ENCODE measurements around the gene ZNF335.
"Not testable (repeated sequence)": the region's sequence is repeated elsewhere in the genome, so short reads cannot be mapped to it uniquely, and the experiment has no call there.

DNA sequence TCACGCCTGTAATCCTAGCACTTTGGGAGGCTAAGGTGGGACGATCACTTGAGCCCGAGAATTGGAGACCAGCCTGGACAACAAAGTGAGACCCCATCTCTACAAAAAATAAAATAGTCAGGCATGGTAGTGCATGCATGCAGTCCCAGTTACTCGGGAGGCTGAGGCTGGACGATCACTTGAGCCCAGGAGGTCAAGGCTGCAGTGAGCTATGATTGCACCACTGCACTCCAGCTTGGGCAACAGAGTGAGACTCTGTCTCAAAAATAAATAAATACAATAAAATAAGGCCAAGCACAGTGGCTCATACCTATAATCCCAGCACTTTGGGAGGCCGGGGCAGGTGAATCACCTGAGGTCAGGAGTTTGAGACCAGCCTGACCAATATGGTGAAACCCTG is 70.7 kb downstream of the ZNF335 start:
- TF ChIP-seq POLR2A, POLR2AphosphoS5 (IDR thresholded peaks at IDR 0.05): not testable (repeated sequence)
- TF ChIP-seq, protein P1, sequence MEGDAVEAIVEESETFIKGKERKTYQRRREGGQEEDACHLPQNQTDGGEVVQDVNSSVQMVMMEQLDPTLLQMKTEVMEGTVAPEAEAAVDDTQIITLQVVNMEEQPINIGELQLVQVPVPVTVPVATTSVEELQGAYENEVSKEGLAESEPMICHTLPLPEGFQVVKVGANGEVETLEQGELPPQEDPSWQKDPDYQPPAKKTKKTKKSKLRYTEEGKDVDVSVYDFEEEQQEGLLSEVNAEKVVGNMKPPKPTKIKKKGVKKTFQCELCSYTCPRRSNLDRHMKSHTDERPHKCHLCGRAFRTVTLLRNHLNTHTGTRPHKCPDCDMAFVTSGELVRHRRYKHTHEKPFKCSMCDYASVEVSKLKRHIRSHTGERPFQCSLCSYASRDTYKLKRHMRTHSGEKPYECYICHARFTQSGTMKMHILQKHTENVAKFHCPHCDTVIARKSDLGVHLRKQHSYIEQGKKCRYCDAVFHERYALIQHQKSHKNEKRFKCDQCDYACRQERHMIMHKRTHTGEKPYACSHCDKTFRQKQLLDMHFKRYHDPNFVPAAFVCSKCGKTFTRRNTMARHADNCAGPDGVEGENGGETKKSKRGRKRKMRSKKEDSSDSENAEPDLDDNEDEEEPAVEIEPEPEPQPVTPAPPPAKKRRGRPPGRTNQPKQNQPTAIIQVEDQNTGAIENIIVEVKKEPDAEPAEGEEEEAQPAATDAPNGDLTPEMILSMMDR (IDR thresholded peaks at IDR 0.05): not testable (repeated sequence)

All from breast epithelium (tissue), 3 donors.